ENCODE data around the gene RNF123. TPM values are rescaled to one million over a fixed set of nuclear protein-coding genes. Genes with fewer than 3 reads are reported as not detected.

RNF123 gene
- total and polyA plus RNA-seq, 2 donors (not counting 3 experiments of a cell fraction or from before 2014, with no cell fraction given): 43.4 to 59.3 TPM

- no peak overlapping the region for H3K4me2 ChIP-seq (ENCODE audit: insufficient read depth, low read length)
- intact Hi-C loops (cut with micrococcal nuclease) (no loop called here), dilution Hi-C loops (cut with MboI; ENCODE audit: extremely low pct_ligation_motif_present, low sequenced_read_pairs) (no loop called here)
- H3K27me3 ChIP-seq (ENCODE audit: control insufficient read depth in 2 of 2, insufficient read depth in 2 of 2, low read length in 2 of 2): peaks cover 0 to 2% of the 10 kb centered on the region in 2 experiments
- ChIA-PET POLR2A (no interaction called here), CTCF (interaction anchor here (1.6 kb wide), 1 partner anchor 102 kb away, joined by 5 read pairs; no protein-coding TSS in a partner anchor)
- H3K9ac ChIP-seq (replicated peaks; ENCODE audit: extremely low read depth, insufficient read depth, low read length): no peak overlapping the region
- H4K20me1 ChIP-seq (replicated peaks; ENCODE audit: control insufficient read depth, extremely low read depth, insufficient read depth, low read length): no peaks in the 10 kb centered on the region
- no peak overlapping the region for H3K4me3 ChIP-seq (replicated peaks in 1 of 3; ENCODE audit: insufficient read depth in 1 of 3, low read depth in 1 of 3, low read length in 3 of 3)
- no peaks in the 10 kb centered on the region for H3K36me3 ChIP-seq (ENCODE audit: control insufficient read depth in 2 of 2, extremely low read depth in 1 of 2, insufficient read depth in 2 of 2, low read length in 2 of 2)
- H3K27ac ChIP-seq (ENCODE audit: insufficient read depth, low read depth, low read length): no peak overlapping the region
- H3K4me1 ChIP-seq (ENCODE audit: control insufficient read depth, extremely low read depth, insufficient read depth, low read length): no peaks in the 10 kb centered on the region
- TF ChIP-seq EZH2 (IDR thresholded peaks at IDR 0.05; ENCODE audit: borderline replicate concordance, low read depth, low read length, severe bottlenecking): no peak
- no peak for TF ChIP-seq GATA2 (IDR thresholded peaks at IDR 0.05; ENCODE audit: insufficient read depth, insufficient read length, low read depth, low read length)
- no peak for TF ChIP-seq POLR2AphosphoS5 (IDR thresholded peaks at IDR 0.05; ENCODE audit: insufficient read depth, low read depth, low read length)
- no peak for TF ChIP-seq MYC (IDR thresholded peaks at IDR 0.05; ENCODE audit: low read depth, low read length)
- no peak for TF ChIP-seq JUN (IDR thresholded peaks at IDR 0.05; ENCODE audit: borderline replicate concordance, insufficient read depth, insufficient read length, low read depth)
- no peak for TF ChIP-seq FOS (IDR thresholded peaks at IDR 0.05; ENCODE audit: borderline replicate concordance, insufficient read depth, low read length)
- no peaks in the 10 kb centered on the region for H3K9me3 ChIP-seq (replicated peaks; ENCODE audit: control insufficient read depth, insufficient read depth, low read length)
- BruUV-seq (replicated peaks): no TSS peak
- H3K79me2 ChIP-seq (ENCODE audit: control insufficient read depth, insufficient read depth, low read length): no peaks in the 10 kb centered on the region
- FAIRE-seq: no peak
- H2AFZ ChIP-seq (ENCODE audit: low read depth, low read length): no peak overlapping the region
- no peak for DNase-seq (ENCODE audit: low read depth, low spot score)
- no peaks in the 10 kb centered on the region for H3K9me1 ChIP-seq (replicated peaks; ENCODE audit: control insufficient read depth, extremely low read depth, insufficient read depth, low read length)
Observed at GRCh38 chr3:49641292-49641691, 48.1 kb upstream of the RNF123 start.

- ChIA-PET CTCF (interaction anchor here (1.6 kb wide), 1 partner anchor 102 kb away, joined by 5 read pairs; no protein-coding TSS in a partner anchor), POLR2A (no interaction called here)
- Histone ChIP-seq H3K9ac (replicated peaks; ENCODE audit: extremely low read depth, insufficient read depth, low read length) (no peak overlapping the region), H3K4me2 (ENCODE audit: insufficient read depth, low read length) (no peak overlapping the region), H3K9me1 (replicated peaks; ENCODE audit: control insufficient read depth, extremely low read depth, insufficient read depth, low read length) (no peaks in the 10 kb centered on the region), H3K27ac (ENCODE audit: insufficient read depth, low read depth, low read length) (no peak overlapping the region), H3K9me3 (replicated peaks; ENCODE audit: control insufficient read depth, insufficient read depth, low read length) (no peaks in the 10 kb centered on the region), H3K79me2 (ENCODE audit: control insufficient read depth, insufficient read depth, low read length) (no peaks in the 10 kb centered on the region), H2AFZ (ENCODE audit: low read depth, low read length) (no peak overlapping the region), H3K4me3 (replicated peaks in 1 of 3; ENCODE audit: insufficient read depth in 1 of 3, low read depth in 1 of 3, low read length in 3 of 3) (no peak overlapping the region), H3K4me1 (ENCODE audit: control insufficient read depth, extremely low read depth, insufficient read depth, low read length) (no peaks in the 10 kb centered on the region), H4K20me1 (replicated peaks; ENCODE audit: control insufficient read depth, extremely low read depth, insufficient read depth, low read length) (no peaks in the 10 kb centered on the region), H3K36me3 (ENCODE audit: control insufficient read depth in 2 of 2, extremely low read depth in 1 of 2, insufficient read depth in 2 of 2, low read length in 2 of 2) (no peaks in the 10 kb centered on the region), H3K27me3 (ENCODE audit: control insufficient read depth in 2 of 2, insufficient read depth in 2 of 2, low read length in 2 of 2) (peaks cover 0 to 2% of the 10 kb centered on the region in 2 experiments)
- dilution Hi-C loops (cut with MboI; ENCODE audit: extremely low pct_ligation_motif_present, low sequenced_read_pairs) (no loop called here), intact Hi-C loops (cut with micrococcal nuclease) (no loop called here)
- no TSS peak for BruUV-seq (replicated peaks)
- DNase-seq (ENCODE audit: low read depth, low spot score) (no peak), FAIRE-seq (no peak)
- no peak for TF ChIP-seq MYC (IDR thresholded peaks at IDR 0.05; ENCODE audit: low read depth, low read length)
- TF ChIP-seq GATA2 (IDR thresholded peaks at IDR 0.05; ENCODE audit: insufficient read depth, insufficient read length, low read depth, low read length): no peak
- no peak for TF ChIP-seq JUN (IDR thresholded peaks at IDR 0.05; ENCODE audit: borderline replicate concordance, insufficient read depth, insufficient read length, low read depth)
- no peak for TF ChIP-seq POLR2A (IDR thresholded peaks at IDR 0.05; ENCODE audit: low read depth, low read length)
- TF ChIP-seq FOS (IDR thresholded peaks at IDR 0.05; ENCODE audit: borderline replicate concordance, insufficient read depth, low read length): no peak
- TF ChIP-seq EZH2 (IDR thresholded peaks at IDR 0.05; ENCODE audit: borderline replicate concordance, low read depth, low read length, severe bottlenecking): no peak
- no peak for TF ChIP-seq CTCF (IDR thresholded peaks at IDR 0.05; ENCODE audit: extremely low read depth in 1 of 2, insufficient read depth in 1 of 2, low read depth in 1 of 2, low read length in 2 of 2)
- no peak for TF ChIP-seq MAX (IDR thresholded peaks at IDR 0.05; ENCODE audit: insufficient read depth, insufficient read length)
- TF ChIP-seq POLR2AphosphoS5 (IDR thresholded peaks at IDR 0.05; ENCODE audit: insufficient read depth, low read depth, low read length): no peak
Observed at GRCh38 chr3:49641921-49642707, 47.2 kb upstream of the RNF123 start.
